GM11168 (cell line): ENCODE data around the gene MAP2K3.

Experiments
- in situ Hi-C: fragments of 300-500 bp; cut with MboI; formaldehyde crosslinking; loops from one replicate; pipeline ENCODE4 v1.12.0; 2022; ENCODE audit warnings: low sequenced_read_pairs; ENCODE audit not compliant: unreplicated experiment

The MAP2K3 gene

GRCh38 chr17:21284319-21285163 is at the start of gene MAP2K3:
Gene MAP2K3, plus strand, starts transcription at chr17:21284711. Its CDS starts 210 bp downstream, at chr17:21284921.
- in situ Hi-C loops, result loop anchor here (10.0 kb wide), 1 partner anchor 240 kb away; no protein-coding TSS in a partner anchor

GRCh38 chr17:21235921-21236320 is 48.6 kb upstream of the MAP2K3 start:
- in situ Hi-C loops, result no loop called here

- in situ Hi-C loops, result loop anchor here (10.0 kb wide), 1 partner anchor 115 kb away; the partner anchor contains the start of gene DHRS7B
These were observed 44.7 kb upstream of the MAP2K3 start for GRCh38 chr17:21239680-21240368.

DNA sequence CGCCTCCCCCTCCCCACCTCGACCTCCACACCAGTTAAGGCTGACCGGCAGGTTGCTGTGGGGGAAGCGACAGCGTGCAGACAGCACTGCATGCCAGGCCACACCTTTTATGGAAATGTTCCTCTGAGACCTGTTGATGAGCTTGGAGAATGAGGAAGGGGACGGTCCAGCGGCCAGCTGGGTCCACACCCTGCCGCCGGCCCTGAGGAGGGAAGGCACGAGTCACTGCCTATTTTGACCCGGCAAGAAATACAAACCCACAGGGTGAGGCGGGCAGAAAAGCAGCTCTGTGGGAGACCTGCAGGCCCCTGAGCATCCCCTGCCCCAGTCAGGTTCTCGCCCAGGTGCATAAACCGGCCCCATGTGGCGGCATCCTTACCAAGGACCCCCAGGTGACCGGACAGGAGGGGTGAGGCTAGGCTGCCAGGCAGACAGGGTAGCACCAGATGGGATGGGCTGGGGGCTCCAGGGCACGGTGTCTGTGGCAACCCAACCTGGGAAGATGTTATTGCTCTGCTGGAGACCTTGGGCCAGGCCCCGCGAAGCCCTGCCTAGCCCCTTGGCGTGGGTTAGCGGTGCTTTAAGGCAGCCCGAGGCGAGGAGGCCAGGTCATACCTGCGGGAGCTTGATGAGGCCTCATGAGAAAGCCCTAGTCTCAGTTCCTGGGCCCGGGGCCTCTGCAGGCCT is 44.0 kb upstream of the MAP2K3 start:
- in situ Hi-C loops, result loop anchor here (10.0 kb wide), 1 partner anchor 116 kb away; the partner anchor contains the start of gene DHRS7B

- in situ Hi-C loops, result loop anchor here (10.0 kb wide), 1 partner anchor 117 kb away; the partner anchor contains the start of gene DHRS7B
These were observed 42.9 kb upstream of the MAP2K3 start for GRCh38 chr17:21241564-21241963.

DNA sequence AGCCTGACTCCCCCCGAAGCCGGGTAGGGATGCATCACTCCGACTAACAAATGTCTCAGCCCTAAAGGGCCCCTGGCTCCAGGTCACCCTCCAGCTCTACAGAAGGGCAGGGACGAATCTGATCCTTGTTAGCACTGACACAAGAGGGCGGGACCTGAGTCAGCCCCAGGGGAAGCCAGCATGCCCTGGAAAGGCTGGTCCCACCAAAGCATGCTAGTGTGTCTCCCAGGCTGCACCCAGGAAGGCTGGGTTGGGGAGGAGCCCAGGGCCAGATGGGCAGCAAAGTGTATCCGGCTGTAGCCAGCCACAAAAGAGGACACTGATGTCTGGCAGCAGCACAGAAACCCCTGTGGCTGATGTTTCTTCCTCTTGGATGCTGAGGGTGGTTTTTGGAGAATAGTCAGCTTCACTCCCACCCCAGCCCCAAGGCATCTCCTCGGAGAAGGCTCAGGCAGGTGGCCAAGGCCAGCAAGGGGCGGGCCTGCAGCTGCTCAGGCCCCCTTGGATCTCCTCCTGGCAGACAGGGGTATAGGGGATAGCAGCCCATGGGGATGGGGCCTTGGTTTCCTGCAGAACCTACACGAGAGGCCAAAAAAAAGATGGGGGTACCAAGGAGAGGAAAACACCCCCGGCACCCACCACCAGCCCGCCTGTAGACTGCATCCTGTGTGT is 42.3 kb upstream of the MAP2K3 start:
- in situ Hi-C loops, result loop anchor here (10.0 kb wide), 1 partner anchor 117 kb away; the partner anchor contains the start of gene DHRS7B

DNA sequence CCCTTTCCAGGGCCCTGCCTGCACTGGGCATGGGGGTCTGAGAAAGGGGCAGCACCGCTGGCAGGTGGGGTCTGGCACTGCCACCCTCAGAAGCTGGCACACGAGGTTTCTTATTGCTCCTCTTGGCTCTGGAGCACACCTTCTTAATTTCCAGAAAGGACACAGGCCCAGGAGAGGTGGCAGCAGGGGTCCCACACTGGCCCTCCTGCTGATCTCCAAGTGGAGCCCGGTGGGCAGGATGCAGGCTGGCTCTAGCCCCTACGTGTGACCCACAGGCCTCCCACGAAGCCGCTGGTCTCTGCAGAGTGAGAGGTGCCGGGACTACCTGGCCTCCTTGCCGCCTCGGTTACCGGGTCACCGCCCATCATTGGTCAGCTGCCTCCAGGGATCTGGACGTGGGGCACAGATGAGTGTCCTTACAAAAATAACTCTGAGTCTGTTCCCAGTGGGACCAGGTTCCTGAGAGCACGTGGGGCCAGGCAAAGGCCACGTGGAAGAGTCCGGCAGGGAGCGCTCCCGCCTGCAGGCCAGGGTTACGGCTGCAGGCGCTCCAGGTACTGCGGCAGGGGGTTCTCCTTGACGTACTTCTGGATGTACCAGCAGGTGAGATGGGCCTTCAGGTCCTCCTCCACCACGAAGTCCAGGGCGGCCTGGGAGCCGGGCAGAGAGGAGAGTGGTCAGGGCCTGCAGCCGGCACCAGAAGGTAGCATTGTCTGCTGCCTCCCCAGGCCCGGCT is 41.6 kb upstream of the MAP2K3 start:
- in situ Hi-C loops, result loop anchor here (10.0 kb wide), 1 partner anchor 118 kb away; the partner anchor contains the start of gene DHRS7B

DNA sequence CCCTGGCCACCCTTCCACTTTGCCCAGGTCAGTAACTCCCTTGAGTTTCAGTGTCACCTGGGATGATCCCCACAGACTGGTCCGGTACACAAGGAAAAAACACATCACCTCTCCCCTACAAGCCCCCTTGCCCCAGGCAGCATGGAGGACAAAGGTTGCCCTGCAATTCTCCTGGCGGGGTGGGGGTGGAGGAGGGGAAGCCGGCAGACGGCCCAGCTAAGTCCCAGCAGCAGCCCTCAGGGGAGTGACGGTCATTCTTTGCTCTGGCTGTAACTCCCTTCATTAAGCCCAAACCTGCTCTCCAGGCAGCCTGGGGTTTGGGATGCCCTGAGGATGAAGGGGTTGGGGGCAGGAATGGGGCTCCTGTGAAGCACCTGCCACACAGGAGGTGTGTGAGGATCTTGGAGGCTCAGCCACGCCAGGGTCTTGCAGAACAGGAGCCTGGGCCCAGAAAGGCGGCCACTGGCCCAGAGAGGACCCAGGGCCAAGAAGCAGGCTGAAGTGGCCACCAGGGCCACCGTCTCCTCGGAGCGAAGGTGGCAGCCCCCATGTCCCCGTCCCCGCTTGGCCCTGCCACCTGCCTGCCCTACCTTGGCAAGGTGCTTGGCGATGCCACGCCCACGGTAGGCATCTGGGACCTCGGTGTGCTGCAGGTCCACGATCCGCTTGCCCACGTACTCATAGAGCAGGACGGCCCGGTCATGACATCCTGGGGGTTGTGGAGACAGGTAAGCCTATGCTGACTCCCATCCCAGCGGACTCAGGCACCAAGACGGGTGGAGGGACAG is 40.8 kb upstream of the MAP2K3 start:
- in situ Hi-C loops, result loop anchor here (10.0 kb wide), 1 partner anchor 119 kb away; the partner anchor contains the start of gene DHRS7B

- in situ Hi-C loops, result loop anchor here (10.0 kb wide), 1 partner anchor 121 kb away; the partner anchor contains the start of gene DHRS7B
These were observed 38.8 kb upstream of the MAP2K3 start for GRCh38 chr17:21245639-21246084.

DNA sequence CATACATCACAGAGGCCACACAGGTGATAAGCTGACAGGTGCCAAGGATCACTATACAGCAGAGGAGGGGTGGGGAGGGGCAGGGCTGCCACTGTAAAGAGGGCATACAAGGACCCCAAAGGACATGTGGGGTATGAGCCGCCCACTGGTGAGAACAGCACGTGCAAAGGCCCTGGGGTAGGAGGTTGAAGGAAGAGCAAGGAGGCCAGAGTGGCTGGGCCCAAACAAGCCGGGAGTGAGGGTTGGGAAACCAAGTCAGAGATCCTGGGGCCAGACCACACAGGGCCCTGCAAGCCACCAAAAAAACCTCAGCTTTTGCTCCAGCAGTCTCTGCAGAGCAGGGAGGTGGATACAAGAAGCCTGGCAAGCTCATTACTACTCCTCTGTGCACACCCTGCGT is 37.8 kb upstream of the MAP2K3 start:
- in situ Hi-C loops, result loop anchor here (10.0 kb wide), 1 partner anchor 122 kb away; the partner anchor contains the start of gene DHRS7B

DNA sequence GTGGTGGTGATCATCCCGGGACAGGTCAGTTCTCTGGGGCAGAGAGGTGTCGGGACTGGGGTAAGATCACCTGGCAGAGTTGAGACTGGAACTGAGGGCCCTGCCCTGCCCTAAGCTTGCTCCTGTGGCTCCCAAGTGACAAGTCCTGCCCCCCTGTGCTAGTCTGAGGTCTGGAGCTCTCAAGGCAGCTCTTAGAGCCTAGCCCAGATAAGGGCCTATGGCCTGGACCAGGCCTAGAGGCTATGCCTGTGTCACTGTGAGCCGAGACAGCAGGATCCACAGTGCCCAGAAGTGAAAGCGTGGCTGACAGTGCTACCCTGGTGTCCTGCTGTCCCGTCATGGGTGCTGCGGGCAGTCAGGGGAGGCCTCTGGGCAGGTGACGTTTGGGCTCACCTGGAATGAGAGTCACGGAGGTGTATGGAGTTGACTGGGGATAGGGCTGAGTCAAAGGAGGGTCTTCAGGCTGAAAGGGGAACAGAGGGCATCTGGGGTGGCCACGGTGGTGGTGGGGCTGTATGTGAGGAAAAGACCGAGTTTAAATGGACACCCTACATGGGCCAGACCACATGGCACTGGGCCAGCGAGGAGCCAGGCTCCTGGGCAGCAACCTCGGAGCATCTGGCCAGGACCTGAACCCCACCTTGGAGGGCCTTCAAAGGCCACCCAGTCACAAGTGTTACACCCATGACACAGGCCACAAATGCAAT is 36.8 kb upstream of the MAP2K3 start:
- in situ Hi-C loops, result loop anchor here (10.0 kb wide), 1 partner anchor 123 kb away; the partner anchor contains the start of gene DHRS7B

DNA sequence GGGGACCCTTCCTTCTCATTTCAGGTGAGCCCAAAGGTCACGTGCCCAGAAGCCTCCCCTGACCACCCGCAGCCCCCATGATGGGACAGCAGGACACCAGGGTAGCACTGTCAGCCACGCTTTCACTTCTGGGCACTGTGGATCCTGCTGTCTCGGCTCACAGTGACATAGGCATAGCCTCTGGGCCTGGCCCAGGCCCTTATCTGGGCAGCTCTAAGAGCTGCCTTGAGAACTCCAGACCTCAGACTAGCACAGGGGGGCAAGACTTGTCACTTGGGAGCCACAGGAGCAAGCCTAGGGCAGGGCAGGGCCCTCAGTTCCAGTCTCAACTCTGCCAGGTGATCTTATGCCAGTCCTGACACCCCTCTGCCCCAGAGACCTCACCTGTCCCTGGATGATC is 36.0 kb upstream of the MAP2K3 start:
- in situ Hi-C loops, result loop anchor here (10.0 kb wide), 1 partner anchor 124 kb away; the partner anchor contains the start of gene DHRS7B

DNA sequence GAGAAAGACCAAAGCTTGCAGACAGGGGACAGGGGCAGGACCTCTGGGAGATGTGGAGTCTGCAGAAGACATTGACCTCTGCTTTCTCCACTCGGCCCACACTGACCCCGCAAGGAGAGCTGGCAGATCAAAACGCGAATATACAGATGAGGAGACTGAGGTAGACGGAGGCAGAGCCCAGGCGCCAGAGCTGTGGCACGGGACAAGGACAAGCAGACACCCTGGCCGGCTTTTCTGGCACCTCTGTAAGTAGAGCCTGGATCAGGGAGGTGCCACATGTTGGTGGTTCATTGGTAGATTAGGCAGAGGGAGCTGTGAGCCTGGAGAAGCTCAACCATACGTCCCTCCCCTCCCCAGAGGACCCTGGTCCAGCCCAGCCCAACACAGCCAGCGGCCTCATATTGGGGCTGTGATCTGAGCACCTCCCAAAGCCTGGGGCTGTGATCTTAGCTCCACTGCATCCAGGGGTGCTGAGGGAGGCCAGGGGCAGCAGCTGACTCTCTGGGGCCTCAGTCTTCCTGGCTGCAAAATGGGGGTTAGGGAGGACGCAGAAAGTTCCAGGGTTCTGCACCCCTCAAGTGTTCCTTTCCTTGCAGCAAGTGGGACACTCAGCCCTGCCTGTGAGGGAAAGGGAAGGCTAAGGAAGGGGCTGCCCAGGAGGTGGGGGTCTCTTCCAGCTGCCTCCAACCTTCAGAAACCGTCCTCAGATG is 35.3 kb upstream of the MAP2K3 start:
- in situ Hi-C loops, result loop anchor here (10.0 kb wide), 1 partner anchor 124 kb away; the partner anchor contains the start of gene DHRS7B

DNA sequence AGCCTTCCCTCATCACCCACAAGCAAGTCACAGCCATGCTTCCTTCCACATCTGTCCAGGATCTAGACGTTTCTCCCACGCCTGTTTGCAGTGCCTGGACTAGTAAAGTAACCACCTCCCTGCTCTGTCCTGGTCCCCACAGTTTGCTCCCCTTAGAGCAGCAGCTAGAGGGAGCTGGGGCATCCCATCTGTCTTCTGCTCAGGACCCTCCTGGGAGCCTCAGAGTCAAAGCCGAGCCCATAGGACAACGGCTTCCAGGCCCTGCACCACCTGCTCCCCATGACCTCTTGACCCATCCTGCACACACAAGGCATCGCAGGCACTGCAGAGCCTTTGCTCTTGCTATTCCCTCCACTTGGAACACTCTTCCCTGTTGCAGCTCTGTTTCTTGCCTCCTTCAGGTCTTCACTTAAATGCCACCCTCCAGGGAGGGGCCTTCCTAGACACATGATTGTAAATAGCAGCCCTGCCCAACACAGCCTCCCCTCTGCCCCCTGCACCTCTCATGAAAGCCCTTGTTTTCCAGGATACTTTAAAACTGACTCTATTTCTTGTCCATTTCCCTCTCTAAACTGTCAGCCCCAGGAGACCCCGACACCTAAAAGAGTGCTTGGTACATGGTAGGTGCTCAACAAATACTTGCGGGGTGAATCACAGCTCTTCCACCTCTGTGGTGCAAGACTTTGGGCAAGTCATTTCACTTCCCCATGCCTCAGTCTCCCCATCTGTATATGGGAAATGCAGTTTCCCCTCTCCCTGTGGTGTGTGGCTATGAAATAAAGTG is 34.4 kb upstream of the MAP2K3 start:
- in situ Hi-C loops, result loop anchor here (10.0 kb wide), 1 partner anchor 125 kb away; the partner anchor contains the start of gene DHRS7B

- in situ Hi-C loops, result no loop called here
These were observed 33.7 kb upstream of the MAP2K3 start for GRCh38 chr17:21250854-21251253.
